IPS-15b (cell line): ENCODE results near the gene LIMS2.

ENCODE experiments used
- H3K27me3 ChIP-seq: one replicate; pipeline ENCODE4 v1.6.1; 2013; ENCODE audit warnings: low read length; ENCODE audit not compliant: control insufficient read depth, insufficient read depth
- H3K36me3 ChIP-seq: one replicate; pipeline ENCODE4 v1.6.1; 2013; ENCODE audit warnings: low read length; ENCODE audit not compliant: control insufficient read depth, insufficient read depth
- H3K4me1 ChIP-seq: one replicate; pipeline ENCODE4 v1.6.1; 2013; ENCODE audit warnings: mild to moderate bottlenecking, low read length; ENCODE audit not compliant: control insufficient read depth, insufficient read depth
- H3K4me3 ChIP-seq: one replicate; pipeline ENCODE4 v1.5.1; 2013; ENCODE audit warnings: low read depth, low read length
- H3K9ac ChIP-seq: one replicate; pipeline ENCODE4 v1.6.1; 2013; ENCODE audit warnings: low read depth, mild to moderate bottlenecking, low read length
- H3K9me3 ChIP-seq: one replicate; pipeline ENCODE4 v1.6.1; 2013; ENCODE audit warnings: mild to moderate bottlenecking, low read length; ENCODE audit not compliant: control insufficient read depth, insufficient read depth

The LIMS2 gene

DNA sequence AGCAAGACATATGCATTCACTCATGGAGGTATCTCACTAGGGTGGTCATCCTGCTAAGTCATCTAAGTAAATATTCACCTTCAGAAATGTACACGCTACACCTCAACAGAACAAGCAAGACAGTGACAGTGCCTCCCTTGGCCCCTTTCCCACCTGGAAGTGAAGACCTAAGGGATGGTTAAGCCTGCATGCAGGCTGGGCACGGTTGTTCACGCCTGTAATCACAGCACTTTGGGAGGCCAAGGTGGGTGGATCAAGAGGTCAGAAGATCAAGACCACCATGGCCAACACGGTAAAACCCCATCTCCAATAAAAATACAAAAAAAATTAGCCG lies 4.4 kb downstream of the LIMS2 start:
- H3K9me3 ChIP-seq, result no peaks in the 10 kb centered on the region
- H3K36me3 ChIP-seq, result no peaks in the 10 kb centered on the region
- no peak overlapping the region for H3K4me3 ChIP-seq
- H3K9ac ChIP-seq, result no peak overlapping the region
- H3K4me1 ChIP-seq, result no peaks in the 10 kb centered on the region
- H3K27me3 ChIP-seq, result peaks cover 27% of the 10 kb centered on the region

DNA sequence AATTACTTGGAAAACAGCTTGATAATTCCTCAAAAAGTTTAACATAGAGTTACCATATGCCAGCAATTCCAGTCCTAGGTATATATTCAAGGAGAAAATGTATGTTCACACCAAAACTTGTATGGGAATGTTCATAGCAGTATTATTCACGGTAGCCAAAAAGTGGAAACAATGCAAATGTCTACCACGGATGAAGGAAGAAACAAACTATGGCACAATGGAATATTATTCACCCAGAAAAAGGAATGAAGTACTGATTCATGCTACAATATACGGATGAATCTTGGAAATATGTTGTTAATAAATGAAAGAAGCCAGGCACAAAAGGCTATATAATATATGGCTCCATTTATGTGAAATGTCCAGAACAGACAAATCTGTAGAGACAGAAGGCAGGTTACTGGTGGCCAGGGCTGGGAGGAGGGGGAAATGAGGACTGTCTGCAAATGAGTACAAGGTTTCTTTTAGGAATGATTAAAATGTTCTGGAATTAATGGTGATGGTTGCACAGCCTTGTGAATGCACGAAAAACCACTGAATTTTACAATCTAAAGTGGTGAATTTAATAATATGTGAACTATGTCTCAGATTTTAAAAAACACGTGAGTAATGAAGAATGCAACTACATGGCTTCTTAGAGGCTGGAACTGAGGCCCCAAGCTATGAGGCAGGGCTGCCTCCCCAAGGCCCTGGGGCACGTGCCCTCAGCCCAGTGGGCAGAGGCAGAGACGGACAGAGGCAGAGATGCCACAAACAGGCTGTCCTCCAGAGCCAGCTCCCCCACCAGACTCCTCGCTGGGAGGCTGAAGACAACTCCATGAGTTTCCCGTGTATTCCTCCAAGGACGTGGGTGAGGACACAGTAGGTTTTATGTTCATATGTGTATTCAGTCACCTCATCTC lies 5.0 kb downstream of the LIMS2 start:
- Histone ChIP-seq H3K9me3 (no peaks in the 10 kb centered on the region), H3K27me3 (peaks cover 29% of the 10 kb centered on the region), H3K4me1 (no peaks in the 10 kb centered on the region), H3K36me3 (no peaks in the 10 kb centered on the region), H3K4me3 (no peak overlapping the region), H3K9ac (no peak overlapping the region)

DNA sequence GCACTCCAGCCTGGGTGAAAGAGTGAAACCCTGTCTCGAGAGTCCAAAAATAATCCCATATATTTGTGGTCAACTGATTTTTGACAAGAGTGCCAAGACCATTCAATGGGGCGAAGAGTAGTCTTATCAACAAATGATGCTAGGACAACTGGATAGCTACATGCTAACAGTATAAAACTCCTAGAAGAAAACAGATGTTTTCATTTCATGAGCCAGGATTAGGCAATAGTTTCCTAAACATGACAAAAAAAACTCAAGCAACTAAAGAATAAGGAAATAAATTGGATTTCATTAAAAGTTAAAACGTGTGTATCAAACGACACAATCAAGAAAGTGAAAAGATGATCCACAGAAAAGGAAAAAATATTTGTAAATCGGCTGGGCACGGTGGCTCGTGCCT lies 6.3 kb downstream of the LIMS2 start:
- no peak overlapping the region for H3K9ac ChIP-seq
- no peaks in the 10 kb centered on the region for H3K9me3 ChIP-seq
- H3K27me3 ChIP-seq, result peaks cover 32% of the 10 kb centered on the region

DNA sequence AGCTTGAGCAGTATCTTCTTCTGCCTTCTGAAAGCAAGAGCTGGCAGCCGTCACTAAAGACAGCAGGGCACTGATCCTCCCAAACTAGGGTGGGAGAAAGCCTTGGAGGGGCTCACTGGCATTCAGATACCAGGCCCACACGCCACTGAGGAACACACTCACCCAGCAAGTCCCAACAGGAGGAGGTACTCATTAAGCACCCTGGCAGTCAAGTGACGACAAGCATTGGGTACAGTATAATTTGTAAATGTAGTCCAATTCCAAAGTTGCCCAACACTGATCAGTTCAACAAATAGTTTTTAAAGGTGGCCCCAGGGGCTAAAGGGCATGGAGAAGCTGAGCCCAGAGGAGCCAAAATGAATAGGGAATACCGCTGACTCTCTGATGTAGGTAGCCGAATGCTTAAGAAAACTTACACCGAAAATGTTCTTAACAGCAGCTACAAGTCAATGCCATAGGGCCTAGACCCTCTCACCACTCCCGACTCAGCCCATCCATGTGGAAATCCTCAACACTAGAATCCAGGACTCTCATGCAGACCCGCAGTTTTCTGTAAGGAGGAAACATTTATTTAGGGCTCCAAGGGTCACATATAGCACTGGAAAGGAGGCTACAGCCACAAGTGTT lies 9.9 kb downstream of the LIMS2 start:
- H3K9ac ChIP-seq, result no peak overlapping the region
- no peaks in the 10 kb centered on the region for H3K4me1 ChIP-seq
- H3K27me3 ChIP-seq, result peaks cover 27% of the 10 kb centered on the region
- H3K36me3 ChIP-seq, result no peaks in the 10 kb centered on the region
- H3K4me3 ChIP-seq, result no peak overlapping the region
- no peaks in the 10 kb centered on the region for H3K9me3 ChIP-seq

More for the DNA sequence above, 6.3 kb downstream of the LIMS2 start:
- no peak overlapping the region for H3K4me3 ChIP-seq
- H3K4me1 ChIP-seq, result no peaks in the 10 kb centered on the region
- H3K36me3 ChIP-seq, result no peaks in the 10 kb centered on the region

DNA sequence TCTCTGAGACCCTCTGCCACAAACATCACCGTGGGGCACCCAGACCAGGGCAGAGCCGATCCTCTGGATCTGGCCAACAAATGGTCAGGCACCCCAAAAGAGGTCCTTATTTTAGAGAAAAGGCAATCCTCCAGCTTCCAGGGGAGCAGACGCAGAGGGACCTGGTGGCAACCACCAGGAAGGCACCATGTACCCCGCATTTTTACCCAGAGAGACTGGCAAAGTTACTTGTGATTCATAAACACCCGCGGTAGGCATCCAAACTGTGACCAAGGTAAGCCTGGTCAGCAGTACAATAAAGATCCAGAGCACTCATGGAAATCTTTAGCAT lies 10.5 kb downstream of the LIMS2 start:
- no peaks in the 10 kb centered on the region for H3K9me3 ChIP-seq
- H3K4me3 ChIP-seq, result peak overlapping the region; percentile 45
- H3K4me1 ChIP-seq, result no peaks in the 10 kb centered on the region
- no peak overlapping the region for H3K9ac ChIP-seq
- H3K27me3 ChIP-seq, result peaks cover 27% of the 10 kb centered on the region
- no peaks in the 10 kb centered on the region for H3K36me3 ChIP-seq

DNA sequence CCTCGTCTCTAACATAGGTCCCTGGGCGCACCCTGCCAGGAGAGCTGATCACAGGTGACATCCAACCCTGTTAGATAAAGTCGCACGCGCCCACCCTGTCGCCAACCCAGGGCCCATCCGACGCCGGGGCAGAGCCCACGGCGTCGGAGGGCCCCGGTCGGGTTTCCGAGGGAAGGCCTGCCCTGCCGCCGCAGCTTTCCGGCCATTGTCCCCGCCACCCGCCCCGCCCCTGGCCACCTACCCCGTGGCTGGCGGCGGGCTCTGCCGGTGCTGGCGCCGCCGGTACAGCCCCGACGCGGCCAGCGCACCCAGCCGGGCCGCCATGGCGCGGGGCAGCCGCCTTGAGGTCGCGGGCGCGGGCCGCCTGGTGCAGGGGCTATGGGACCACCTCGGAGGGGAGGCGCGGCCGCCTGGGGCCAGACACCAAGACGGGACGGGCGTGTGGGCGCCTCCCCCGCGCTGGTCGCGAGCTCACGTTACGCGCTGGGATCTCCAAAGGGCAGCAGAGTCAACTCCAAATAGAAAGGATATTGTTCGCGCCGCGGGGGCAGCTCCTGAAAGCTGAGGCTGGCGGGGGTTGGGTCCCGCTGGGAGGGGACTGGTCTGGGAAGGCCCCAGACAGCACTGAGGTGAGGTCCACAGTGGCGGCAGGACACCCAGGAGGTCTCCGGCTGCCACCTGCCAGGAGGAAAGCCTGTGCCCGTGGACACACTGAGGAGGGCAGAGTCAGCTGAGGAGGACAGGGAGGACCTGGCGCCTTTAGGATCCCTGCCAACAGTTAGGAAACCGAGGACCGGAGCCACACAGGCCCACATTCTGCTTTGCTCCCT lies 11.1 kb downstream of the LIMS2 start:
- no peaks in the 10 kb centered on the region for H3K4me1 ChIP-seq
- H3K9me3 ChIP-seq, result no peaks in the 10 kb centered on the region
- peaks cover 27% of the 10 kb centered on the region for H3K27me3 ChIP-seq
- H3K4me3 ChIP-seq, result peak overlapping the region; percentile 45
- H3K36me3 ChIP-seq, result no peaks in the 10 kb centered on the region
- no peak overlapping the region for H3K9ac ChIP-seq

DNA sequence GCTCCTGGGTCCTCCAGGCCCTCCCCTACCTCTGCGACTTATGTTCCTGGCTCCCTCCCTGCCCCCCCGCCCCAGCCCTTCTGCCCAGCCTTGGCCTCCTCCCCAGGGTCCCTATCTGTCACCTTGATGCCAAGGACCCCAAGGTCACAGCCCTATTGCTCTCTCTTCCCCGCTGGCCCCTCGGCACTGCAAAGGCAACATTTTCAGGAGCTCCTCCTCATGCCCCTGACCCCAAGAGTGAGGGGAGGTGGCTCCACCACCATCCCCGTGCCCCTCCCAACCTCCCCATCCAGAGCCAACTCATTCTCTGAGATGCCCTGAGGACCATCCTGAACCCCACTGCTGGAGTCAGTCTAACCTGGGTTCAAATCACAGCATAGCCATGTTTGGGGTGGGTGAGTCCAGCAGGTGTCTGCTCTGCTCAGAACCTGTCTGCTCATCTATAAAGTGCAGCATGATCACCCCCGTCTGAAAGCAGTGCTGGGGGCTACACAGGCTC lies 11.7 kb downstream of the LIMS2 start:
- Histone ChIP-seq H3K4me1 (no peaks in the 10 kb centered on the region), H3K36me3 (no peaks in the 10 kb centered on the region), H3K9ac (no peak overlapping the region), H3K9me3 (no peaks in the 10 kb centered on the region), H3K27me3 (peaks cover 27% of the 10 kb centered on the region), H3K4me3 (no peak overlapping the region)

DNA sequence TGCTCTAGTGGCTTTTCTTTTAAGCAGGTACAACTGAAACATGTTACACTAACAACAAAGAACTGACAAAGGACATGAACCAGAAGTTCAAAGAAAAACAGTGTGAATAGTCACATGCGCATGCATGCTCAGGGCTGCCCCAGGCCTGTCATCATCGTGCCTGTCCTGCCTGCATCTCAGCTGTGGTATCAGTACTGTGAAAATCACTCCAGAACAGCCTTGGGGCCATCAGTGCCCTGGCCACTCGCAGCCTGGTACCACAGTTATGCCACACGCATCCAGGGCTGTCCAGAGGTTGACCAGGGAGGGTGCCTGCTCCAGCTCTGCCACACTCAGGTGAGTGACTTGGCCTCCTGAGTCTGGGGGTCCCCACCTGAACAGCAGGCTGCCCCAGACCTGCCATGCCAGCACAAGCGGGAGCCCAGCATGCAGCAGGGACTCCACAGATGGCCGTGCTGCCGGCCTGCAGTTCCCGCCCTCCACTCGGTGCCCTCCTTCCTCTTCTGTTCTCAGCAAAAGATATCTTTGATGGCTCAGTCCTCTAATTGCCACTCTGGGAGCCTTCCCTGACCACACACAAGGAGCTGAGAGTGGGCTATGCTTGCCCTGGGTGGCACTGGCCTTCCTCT lies 12.3 kb downstream of the LIMS2 start:
- Histone ChIP-seq H3K27me3 (peaks cover 27% of the 10 kb centered on the region), H3K4me3 (no peak overlapping the region), H3K36me3 (no peaks in the 10 kb centered on the region), H3K4me1 (no peaks in the 10 kb centered on the region), H3K9me3 (no peaks in the 10 kb centered on the region), H3K9ac (no peak overlapping the region)

DNA sequence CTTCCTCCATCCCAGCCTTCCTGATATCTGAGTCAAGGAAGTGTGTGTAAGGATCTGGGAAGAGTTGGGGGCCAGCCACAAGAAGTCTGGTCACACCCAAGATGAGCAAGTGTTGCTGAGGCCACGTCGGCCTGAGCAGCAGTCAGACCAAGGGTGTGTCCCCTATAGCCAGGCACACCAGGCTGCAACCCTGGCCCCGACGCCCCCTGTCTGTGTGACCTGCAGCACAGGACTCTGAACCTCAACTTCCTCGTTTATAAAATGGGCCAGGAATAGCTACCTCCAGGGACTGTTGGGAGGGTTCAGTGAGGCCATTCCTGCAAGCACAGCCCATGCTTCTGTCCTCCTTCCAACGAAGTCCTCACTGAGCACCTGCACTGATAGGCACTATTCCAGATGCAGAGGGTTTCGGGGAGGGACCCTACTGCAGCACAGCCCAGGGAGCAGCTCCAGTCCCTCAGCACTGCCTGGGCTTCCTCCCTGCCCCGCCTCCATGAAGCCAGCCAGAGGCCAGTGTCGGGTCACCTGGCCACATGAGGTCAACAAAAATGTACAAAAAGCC lies 13.3 kb downstream of the LIMS2 start:
- Histone ChIP-seq H3K27me3 (peaks cover 27% of the 10 kb centered on the region), H3K9ac (no peak overlapping the region), H3K9me3 (no peaks in the 10 kb centered on the region), H3K4me3 (no peak overlapping the region), H3K4me1 (no peaks in the 10 kb centered on the region), H3K36me3 (no peaks in the 10 kb centered on the region)

DNA sequence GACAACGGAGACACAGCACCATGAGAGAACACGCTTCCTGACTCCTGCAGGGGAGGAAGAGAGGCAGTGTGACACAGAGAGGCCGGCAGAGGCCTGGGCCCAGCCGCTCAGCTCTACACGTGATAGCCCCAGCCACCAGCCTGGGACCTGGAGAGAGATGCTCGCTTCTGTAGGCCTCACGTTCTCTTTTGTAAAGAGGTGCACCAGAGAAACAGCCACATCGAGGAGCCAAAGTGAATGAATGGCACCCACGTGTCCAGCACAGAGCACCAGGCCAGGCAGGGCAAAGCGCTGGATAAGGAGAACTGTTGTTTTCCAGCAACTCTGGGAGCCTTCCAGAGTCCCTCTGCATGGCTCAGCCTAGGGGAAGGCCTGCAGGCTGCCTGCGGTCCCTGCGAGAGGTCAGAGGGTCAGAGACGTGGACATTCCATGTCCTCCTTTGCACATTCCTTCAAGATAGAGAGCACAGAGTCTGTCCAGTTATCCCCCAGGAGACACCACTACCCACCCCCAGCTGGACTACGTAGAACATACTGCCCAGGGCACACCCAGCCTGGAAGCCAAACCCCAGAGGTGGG lies 14.2 kb downstream of the LIMS2 start:
- Histone ChIP-seq H3K4me3 (no peak overlapping the region), H3K9me3 (no peaks in the 10 kb centered on the region), H3K4me1 (no peaks in the 10 kb centered on the region), H3K27me3 (peaks cover 25% of the 10 kb centered on the region), H3K9ac (no peak overlapping the region), H3K36me3 (no peaks in the 10 kb centered on the region)

DNA sequence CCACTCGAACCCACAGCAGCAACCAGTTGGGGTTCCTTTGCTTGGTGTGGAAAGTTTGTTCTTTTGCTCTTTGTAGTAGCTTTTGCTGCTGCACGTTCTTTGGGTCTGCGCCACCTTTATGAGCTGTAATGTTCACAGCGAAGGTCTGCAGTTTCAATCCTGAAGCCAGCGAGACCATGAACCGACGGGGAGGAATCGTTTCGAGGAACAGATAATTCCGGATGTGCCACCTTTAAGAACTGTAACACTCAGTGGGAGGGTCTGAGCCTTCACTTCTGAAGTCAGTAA lies 15.1 kb downstream of the LIMS2 start:
- no peak overlapping the region for H3K9ac ChIP-seq
- H3K4me3 ChIP-seq, result no peak overlapping the region
- H3K27me3 ChIP-seq, result peaks cover 16% of the 10 kb centered on the region

More for the DNA sequence above, 15.1 kb downstream of the LIMS2 start:
- H3K36me3 ChIP-seq, result no peaks in the 10 kb centered on the region
- H3K4me1 ChIP-seq, result no peaks in the 10 kb centered on the region
- no peaks in the 10 kb centered on the region for H3K9me3 ChIP-seq
